Measurements from ENCODE around the gene ZNF407.

DNA sequence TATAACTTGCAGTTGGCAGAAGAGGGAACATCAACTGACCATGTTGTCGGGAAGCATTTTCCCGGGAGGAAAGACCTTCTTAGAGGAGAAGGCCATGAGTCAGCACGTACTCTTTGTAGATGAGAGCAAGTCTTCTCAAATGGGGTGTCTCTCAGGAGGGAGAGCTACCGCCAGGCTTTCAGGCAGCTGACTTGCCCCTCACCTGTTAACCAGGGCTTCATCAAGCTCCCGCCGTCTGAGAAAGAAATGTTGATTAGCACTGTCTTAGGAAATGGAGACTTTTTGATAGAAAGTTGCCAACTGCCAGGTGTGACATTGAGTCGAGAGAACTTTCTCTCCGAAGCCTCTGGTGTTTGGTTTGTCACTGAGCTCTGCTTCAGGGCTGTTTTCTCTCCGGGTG is 196.1 kb downstream of the ZNF407 start:
- TF ChIP-seq SP1 (IDR thresholded peaks at IDR 0.05; ENCODE audit: low read depth) (no peak), EZH2 (IDR thresholded peaks at IDR 0.05) (no peak), FOSL1 (IDR thresholded peaks at IDR 0.05; ENCODE audit: low read depth) (no peak), POLR2AphosphoS5 (IDR thresholded peaks at IDR 0.05; ENCODE audit: low read depth, low read length) (no peak)
- TF ChIP-seq, protein P1, sequence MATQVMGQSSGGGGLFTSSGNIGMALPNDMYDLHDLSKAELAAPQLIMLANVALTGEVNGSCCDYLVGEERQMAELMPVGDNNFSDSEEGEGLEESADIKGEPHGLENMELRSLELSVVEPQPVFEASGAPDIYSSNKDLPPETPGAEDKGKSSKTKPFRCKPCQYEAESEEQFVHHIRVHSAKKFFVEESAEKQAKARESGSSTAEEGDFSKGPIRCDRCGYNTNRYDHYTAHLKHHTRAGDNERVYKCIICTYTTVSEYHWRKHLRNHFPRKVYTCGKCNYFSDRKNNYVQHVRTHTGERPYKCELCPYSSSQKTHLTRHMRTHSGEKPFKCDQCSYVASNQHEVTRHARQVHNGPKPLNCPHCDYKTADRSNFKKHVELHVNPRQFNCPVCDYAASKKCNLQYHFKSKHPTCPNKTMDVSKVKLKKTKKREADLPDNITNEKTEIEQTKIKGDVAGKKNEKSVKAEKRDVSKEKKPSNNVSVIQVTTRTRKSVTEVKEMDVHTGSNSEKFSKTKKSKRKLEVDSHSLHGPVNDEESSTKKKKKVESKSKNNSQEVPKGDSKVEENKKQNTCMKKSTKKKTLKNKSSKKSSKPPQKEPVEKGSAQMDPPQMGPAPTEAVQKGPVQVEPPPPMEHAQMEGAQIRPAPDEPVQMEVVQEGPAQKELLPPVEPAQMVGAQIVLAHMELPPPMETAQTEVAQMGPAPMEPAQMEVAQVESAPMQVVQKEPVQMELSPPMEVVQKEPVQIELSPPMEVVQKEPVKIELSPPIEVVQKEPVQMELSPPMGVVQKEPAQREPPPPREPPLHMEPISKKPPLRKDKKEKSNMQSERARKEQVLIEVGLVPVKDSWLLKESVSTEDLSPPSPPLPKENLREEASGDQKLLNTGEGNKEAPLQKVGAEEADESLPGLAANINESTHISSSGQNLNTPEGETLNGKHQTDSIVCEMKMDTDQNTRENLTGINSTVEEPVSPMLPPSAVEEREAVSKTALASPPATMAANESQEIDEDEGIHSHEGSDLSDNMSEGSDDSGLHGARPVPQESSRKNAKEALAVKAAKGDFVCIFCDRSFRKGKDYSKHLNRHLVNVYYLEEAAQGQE (IDR thresholded peaks at IDR 0.05; ENCODE audit: low read depth): no peak
- TF ChIP-seq, protein P2, sequence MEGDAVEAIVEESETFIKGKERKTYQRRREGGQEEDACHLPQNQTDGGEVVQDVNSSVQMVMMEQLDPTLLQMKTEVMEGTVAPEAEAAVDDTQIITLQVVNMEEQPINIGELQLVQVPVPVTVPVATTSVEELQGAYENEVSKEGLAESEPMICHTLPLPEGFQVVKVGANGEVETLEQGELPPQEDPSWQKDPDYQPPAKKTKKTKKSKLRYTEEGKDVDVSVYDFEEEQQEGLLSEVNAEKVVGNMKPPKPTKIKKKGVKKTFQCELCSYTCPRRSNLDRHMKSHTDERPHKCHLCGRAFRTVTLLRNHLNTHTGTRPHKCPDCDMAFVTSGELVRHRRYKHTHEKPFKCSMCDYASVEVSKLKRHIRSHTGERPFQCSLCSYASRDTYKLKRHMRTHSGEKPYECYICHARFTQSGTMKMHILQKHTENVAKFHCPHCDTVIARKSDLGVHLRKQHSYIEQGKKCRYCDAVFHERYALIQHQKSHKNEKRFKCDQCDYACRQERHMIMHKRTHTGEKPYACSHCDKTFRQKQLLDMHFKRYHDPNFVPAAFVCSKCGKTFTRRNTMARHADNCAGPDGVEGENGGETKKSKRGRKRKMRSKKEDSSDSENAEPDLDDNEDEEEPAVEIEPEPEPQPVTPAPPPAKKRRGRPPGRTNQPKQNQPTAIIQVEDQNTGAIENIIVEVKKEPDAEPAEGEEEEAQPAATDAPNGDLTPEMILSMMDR (IDR thresholded peaks at IDR 0.05 in 2 of 3, conservative IDR thresholded peaks at IDR 0.05 in 1 of 3; ENCODE audit: borderline replicate concordance in 1 of 3, insufficient read depth in 1 of 3, low read depth in 2 of 3, low read length in 2 of 3): no peak
- TF ChIP-seq, protein P3, sequence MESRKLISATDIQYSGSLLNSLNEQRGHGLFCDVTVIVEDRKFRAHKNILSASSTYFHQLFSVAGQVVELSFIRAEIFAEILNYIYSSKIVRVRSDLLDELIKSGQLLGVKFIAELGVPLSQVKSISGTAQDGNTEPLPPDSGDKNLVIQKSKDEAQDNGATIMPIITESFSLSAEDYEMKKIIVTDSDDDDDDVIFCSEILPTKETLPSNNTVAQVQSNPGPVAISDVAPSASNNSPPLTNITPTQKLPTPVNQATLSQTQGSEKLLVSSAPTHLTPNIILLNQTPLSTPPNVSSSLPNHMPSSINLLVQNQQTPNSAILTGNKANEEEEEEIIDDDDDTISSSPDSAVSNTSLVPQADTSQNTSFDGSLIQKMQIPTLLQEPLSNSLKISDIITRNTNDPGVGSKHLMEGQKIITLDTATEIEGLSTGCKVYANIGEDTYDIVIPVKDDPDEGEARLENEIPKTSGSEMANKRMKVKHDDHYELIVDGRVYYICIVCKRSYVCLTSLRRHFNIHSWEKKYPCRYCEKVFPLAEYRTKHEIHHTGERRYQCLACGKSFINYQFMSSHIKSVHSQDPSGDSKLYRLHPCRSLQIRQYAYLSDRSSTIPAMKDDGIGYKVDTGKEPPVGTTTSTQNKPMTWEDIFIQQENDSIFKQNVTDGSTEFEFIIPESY (IDR thresholded peaks at IDR 0.05; ENCODE audit: extremely low read depth, insufficient replicate concordance, low read length): no peak
